Stimulated activated CD8-positive, alpha-beta memory T cell treated with anti-CD3 and anti-CD28 coated beads, Interleukin-4, amount 100 ng/mL, for 4 hours (primary cell): ENCODE measurements around the gene FLACC1.

Source experiments
- DNase-seq, 2 donors: peaks; one replicate each; pipeline ENCODE4 v3.0.0-alpha.2; 2020; ENCODE audit warnings: low read depth in 2 of 2, low spot score in 1 of 2

FLACC1 gene

DNA sequence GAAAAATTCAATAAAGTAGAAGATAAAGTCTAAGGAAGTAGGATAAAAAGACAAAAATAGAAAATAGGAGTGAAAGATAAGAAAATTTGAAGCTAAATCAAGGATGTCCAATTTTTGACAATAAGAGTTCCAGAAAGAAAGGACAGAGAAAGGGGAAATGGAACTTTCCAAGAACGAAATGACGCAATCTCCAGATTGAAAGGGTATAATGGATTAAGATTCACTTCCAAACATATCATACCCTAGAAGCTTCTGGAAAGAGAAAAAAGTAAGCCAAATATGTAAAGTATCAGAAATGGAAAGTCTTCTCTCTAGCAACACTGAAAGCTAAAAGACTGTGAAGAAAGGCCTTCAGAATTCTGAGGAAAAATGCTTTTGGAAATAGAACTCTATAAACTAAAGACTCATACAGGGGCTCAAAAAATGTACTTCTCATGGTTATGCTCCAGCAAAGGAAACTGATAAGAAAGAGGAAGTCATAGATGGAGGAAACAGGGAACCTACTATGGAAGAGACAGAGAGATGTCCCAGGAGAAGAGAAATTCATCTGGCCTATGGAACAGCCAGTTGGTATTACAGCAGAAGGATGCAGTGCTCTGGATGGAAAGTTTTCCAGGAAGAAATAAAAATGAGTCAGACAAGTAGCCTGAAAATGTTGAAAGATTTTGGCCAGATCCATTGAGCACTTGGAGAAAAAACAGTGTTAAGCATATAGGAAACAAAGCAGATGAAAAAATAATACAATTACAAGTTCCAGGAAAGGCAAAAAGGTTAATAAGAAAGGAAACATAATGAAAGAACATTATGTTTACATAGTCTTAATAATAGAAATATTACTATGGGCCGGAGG, 76.7 kb downstream of the FLACC1 start:
- no peak for DNase-seq

DNA sequence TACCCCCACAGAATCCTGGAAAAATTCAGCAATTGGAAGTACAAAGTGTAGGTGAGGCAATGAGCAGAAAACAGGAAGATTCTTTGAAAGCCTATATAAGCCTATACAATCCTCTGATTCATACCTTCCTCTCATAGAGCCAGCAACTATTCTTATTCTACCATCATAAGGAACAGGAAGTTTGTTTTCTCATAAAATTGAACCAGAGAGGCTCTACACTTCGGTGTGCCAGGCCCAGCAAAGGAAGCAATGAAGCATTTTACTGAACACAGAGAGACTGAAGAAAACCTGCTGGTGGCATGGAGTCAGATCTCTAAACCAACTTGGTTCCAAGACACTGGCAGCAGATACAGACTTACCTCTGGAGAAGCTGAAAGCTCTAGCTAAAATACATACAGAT, 78.1 kb downstream of the FLACC1 start:
- DNase-seq = no peak

DNA sequence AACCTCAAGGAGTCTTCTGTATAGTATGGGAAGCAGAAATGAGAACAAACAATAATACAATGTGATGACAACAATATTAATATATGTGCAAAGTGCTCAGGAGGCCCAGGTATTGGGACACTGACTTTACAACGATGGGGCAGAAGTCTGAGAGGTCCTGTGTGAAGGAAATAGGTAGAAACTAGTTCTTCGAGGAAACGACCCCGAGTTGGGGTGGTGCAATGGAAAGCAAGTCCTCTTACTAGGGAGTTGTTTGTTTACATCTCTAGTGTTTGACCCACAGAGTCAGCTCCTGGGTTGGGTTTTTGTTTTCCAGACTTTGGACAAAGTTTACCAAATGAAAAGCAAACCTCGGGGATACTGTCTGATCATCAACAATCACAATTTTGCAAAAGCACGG, 80.6 kb downstream of the FLACC1 start:
- DNase-seq = no peak

DNA sequence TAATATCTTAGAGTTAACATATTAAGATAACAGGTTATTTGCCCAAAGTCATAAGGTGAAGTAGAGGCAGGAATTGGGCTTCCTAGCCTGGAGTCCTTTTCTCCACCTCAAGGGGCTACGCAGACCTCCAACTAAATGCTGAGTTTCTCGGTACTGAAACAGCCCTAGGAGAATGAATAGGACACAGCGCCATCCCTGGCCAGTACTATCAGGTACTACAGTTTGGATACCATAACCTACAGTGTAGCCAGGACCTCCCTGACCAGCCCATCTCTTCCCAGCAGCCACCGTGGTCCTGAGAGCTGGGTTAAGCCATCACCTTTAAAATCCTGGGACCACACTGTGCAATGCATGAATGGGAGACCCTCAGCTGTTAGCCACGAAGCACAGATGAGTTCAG, 81.2 kb downstream of the FLACC1 start:
- DNase-seq = no peak

DNA sequence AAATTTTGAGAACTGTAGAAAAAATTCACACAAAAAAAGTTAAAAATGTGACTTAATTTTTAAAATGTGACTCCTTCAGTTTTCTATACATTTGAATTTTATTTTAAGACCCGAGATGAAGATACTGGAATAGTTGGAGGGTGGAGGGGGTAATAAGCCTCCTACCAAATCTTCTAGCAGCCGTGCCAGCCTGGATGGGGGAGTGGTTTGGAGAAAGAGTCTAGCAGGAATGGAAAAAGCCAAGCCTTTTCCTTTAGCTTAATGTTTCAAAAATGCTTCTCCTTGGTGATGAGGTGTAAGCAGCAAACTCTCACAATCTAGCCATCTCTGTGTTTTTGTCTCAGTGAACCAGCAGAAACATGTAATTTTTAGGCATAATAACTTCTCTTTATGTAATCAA, 82.1 kb downstream of the FLACC1 start:
- DNase-seq = no peak

DNA sequence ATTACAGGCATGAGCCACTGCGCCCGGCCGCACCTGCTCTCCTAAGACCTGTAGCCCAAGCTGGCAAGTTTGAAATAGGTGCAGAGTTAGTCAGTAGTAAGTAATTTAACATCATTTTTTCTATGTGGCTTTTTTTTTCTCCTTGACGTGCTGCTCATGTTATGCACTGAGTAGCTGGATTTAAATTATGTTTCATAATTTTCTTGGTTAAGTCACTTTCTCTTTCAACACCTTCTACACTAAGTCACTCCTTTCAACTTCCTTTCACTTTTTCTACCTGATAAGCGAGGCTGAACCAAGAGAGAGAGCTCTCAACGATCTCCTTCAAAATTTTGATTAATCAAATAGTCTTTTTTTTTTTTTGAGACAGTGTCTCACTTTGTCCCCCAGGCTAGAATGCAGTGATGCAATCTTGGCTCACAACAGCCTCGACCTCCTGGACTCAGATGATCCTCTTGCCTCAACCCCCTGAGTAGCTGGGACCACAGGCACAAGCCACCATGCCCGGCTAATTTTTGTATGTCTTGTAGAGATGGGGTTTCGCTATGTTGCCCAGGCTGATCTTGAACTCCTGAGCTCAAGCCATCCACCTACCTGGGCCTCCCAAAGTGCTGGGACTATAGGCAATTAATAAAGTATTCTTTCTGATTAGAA, 83.7 kb downstream of the FLACC1 start:
- DNase-seq = no peak

DNA sequence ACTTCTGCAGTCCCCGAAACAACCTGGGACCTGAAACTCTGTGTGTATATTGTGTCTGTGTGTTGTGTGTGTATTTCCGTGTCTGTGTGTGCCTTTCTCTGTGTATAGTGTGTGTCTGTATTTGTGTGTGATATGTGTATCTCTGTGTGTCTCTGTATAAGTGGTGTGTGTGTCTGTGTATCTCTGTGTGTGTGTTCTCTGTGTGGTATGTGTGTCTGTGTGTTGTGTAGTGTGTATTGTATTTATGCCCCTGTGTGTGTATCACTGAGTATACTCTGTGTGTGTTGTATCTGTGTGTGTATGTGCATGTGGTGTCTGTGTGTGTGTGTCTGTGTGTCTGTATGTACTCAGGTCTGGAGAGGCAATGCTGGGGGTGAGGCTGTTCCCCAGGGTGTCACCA, 85.2 kb downstream of the FLACC1 start:
- DNase-seq = no peak

DNA sequence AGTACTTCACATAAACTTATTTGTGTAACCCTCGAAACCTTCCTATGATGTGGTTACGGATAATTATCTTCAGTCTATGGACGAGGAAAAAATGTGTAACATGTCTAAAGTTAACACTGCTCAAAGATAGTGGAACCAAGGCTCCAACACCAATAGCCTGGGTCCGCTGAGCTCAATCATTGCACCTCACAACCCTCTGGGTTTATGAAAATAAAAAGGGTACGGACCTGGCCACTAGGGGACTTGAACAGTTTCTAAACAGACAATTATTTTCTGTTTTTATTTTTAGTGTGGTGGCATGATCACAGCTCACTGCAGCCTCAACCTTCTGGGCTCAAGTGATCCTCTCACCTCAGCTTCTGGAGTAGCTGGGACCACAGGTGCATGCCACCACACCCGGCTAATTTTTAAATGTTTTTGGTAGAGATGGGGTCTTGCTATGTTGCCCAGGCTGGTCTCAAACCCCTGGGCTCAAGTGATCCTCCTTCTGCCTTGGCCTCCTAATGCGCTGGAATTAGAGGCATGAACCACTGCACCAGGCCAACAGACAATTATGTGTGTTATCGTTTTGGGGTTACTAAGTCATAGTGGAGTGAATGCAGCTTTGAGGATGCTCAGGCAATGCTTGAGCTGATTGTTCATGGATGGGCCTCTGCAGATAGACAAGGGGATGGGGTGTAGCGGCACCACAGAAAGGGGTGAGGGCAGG, 86.7 kb downstream of the FLACC1 start:
- DNase-seq = no peak

DNA sequence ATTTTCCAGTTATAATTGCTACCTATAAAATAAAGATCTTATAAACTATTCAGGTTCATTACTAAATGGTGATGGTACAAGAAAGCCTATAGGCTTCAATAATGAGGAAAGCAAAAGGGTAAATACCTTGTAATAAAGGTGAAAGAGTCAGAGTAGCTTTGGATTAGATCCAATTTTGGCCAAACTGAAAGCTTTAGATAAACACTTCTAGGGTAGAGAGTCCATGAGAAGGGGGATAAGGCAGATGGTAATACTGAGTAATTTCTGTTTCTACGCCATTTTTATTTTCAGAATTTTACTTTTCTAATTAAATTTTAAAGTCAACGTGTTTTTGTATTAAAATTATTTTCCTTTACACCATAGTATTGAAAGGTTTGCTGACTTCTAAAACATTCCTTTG, 87.4 kb downstream of the FLACC1 start:
- DNase-seq = no peak

DNA sequence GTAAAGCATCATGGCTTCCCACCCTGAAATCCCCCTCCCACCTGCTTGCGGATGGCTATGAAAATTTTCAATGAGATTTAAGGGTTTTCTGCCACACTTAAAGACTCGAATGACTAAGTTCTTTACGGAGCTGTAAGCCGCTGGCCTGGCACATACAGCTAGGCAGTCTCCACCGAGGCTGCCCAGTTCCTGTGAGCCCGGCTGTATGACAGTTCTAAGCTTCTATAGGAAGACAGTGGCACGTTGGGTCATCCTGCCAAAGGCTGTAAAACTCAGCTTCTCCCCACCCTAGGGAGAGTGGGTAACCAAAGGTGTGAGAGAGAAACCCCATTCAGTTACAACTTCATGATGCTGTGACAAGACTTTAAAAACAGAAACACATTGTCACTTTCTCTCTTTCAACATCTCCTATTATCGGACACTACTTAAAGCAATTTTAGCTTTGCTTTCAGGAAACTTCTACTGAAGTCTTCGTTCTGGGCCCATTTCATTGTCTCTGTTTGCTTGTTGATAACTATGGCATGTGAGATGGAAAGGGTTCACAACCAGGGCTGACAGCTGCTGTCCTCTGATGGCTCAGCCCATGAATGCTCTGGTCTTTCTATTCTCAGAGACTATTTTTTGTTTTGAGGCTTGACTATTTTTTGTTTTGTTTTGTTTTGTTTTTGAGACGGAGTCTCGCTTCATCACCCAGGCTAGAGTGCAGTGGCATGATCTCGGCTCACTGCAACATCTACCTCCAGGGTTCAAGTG, 89.7 kb downstream of the FLACC1 start:
- no peak for DNase-seq

DNA sequence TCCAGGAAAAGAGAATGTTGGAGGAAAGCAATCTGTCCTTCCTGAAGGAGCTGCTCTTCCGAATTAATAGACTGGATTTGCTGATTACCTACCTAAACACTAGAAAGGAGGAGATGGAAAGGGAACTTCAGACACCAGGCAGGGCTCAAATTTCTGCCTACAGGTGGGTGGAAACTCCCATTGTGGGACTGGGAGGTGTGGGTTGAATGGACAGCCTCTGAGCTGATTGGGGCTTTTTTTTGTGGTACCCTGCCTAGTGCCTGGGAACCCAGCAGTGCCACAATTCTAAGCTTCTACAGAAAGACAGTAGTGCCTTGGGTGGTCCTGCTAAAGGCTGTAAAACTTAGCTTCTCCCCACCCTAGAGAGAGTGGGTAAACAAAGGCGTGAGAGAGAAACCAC, 90.5 kb downstream of the FLACC1 start:
- DNase-seq = no peak

DNA sequence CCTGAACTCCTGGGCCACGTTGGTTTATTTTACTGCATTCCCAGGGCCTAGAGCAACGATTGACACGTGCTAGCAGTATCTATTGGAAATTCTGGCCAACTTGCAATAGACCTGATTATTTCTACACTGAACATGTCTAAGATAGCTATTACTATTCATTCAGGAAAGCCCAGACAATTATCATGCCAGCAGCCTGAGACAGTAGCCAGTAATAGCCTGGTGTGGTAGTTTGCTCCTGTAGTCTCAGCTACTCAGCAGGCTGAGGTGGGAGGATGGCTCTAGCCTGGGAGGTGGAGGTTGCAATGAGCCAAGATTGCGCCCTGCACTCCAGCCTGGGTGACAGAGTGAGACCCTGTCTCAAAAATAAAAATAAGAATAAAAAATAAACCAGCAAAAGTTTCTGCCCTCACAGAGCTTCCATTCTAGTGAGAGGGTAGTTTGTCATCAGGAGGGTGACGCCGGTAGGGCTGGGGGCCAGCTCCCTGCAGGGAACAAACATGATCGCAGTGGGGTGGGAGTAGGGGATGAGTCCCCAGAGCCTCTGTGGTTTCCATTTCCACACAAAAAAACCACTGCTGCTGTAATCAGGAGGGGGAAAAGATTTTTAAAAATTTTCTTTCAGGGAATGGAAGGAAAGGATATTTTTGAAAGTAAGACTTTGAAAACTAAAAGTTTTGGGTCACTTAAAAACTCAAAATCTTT, 92.5 kb downstream of the FLACC1 start:
- DNase-seq = no peak

DNA sequence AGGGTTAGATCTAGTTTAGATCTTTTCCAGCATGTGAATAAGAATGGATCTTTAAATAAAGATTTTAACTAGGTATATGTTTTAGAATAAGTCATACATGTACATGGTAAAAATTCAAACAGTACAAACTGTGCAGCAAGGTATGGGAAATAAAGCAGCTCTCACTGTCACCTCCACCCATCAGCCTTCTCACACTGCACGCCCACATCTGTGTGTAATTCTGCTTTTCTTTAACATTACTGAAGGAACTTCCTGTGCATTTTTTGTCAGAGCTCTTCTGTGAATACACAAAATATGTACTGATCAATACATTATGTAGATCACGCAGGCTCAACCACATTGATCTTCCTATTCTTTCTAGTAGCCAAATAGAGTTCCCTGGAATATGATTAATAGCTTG, 93.4 kb downstream of the FLACC1 start:
- no peak for DNase-seq

DNA sequence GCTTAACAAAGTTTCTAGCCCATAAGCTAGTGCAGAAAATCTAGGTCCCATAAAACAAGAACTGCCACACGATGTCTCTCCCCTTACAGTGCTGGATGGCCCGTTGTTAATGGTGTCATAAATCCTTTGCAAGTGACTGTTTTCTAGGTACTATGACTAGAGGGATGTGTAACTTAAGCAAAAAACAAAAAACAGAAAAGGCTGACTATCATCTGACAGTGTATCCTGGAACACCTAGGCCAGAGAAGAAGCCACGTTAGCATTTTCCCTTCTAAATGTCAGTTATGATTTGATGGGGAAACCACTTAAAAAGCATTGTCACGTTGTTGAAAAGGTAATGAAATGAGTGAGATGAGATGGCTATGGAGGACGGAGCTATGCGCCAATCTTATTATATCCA, 94.4 kb downstream of the FLACC1 start:
- no peak for DNase-seq

DNA sequence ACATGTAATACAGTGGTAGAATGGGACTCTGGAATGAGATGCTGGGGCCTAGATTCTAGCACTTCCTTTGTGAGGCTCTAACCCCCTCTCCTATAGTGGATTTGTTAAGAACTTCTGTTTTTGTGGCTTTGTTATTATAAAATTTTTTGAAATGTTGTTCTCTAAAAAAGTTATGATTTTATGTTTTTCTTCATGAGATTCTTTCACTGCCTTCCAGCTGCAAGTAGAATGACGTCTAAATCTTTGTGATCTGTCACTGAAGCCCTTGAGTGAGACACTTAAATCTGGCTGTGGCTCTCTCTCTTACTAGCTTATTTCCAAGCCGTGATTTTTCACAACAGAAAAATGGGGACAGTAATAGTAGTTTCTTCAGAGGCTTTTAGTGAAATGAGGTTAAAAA, 95.2 kb downstream of the FLACC1 start:
- no peak for DNase-seq

DNA sequence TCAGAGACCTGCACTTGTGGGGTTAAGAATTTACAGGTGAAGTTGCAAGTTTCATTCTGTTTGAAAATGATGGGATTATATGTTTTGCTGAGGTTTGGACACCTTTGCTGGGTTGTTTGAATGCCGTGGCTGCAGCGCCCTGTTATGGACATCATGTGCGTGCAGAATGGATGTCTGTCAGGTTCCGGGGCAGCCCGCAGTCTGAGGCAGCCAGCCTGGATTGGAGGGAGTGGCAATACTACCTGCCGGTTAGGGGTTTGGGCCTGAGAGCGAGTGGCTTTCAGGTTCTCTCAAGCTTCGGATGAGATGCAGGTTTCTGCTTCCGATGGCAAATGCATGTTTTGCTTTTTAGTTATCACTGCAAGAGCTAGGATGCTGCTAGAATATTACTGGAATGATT, 95.7 kb downstream of the FLACC1 start:
- DNase-seq = no peak

DNA sequence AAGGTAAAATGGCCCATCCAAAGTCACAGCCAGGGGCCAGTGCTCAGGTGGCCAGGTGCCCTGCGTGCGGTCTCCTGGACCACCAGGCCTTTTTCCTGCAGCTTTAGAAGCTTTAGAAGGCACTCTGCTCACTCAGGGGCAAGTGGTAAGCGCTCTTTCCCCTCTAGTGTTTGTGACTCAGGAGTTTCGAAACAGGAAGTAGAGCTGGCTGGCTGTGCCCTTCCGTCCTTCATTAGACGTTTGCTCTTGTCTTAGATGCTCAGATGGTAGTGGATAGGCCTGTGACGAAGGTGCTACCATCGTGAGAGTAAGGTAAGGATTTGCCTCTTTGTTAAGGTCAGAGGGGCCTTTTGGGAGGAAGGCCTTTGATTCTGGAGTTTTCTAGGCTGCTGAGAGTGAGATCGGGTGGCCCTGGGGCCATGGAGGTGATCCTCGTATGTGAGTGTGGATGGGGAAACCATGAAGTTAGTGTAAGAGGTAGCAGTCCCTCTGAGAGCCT, 96.8 kb downstream of the FLACC1 start, which contains the start of gene CASP8:
Gene CASP8 (plus strand): TSS at position 235 of the 499 bp plus-strand sequence. CDS start 5,951 bp downstream, outside the sequence.
- peak in 1 of 2 donors; percentile 32 for DNase-seq

DNA sequence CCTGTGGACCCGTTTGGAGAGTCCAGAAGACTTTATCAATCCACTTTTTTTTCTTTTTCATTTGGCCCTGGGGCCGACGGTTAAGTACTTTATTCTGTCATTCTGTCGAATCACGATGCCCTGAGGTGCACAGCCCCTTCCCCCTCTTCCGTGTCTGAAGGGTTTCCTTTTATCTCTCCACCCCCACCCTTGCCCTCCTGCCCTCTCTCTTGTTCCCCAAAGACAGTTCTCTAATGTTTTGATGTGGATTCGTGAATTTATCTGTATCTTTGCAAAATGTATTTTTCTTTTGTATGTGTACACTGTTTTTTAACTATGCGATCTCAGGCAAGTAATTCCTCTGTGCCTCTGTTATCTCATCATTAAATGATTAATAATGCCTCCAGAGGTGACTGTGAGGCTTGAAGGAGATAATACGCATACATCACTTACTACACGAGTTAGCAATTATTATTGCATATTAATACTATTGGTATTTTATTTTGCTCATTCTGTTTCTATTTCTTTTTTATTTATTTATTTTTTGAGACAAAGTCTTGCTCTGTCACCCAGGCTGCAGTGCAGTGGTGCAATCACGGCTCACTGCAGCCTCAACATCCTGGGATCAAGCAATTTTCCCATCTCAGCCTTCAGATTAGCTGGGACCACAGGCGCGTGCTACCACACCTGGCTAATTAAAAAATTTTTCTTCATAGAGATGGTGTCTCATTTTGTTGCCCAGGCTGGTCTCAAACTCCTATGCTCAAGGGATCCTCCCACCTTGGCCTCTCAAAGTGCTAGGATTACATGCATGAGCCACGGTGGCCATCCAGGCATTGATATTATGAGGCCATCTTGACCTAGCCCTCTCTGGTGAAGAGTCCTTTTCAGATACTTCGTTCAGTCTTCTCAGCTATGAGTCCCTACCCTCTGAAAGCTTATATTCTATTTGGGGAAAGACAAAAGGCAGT, 98.2 kb downstream of the FLACC1 start:
- no peak for DNase-seq

DNA sequence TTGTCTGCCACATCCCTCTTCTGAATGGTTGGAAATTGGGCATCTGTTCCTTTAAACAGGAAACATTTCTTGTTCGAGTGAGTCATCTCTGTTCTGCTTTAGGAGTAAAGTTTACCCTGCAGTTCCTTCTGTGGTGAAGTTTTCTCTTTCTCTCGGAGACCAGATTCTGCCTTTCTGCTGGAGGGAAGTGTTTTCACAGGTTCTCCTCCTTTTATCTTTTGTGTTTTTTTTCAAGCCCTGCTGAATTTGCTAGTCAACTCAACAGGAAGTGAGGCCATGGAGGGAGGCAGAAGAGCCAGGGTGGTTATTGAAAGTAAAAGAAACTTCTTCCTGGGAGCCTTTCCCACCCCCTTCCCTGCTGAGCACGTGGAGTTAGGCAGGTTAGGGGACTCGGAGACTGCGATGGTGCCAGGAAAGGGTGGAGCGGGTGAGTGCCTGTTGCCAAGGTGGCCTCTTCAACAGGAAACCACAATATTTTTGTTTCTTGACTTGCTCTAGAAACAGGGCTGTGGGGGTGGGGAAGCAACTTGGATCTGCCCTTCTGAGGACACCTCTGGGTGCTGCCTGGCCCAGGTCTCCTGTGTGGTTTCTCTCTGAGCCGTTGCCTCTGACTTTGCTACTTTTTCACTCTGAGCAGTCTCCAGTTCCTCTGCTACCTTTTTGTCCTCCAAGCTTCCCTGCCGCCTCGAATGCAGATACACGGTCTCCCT, 99.0 kb downstream of the FLACC1 start:
- DNase-seq = peak; percentile 66 to 72
